OCI-LY7 (cell line): ENCODE data around the gene CCDC27.

Experiments
- CTCF ChIP-seq: fragments of 200-600 bp; sonication (generic); conservative IDR thresholded peaks from 2 replicates; pipeline ENCODE4 v1.5.1; 2014; ENCODE audit warnings: mild to moderate bottlenecking, antibody characterized with exemption, low read length, moderate library complexity, mixed read lengths
- EZH2phosphoT487 ChIP-seq: fragments of 200-600 bp; sonication (generic); IDR thresholded peaks from 2 replicates; pipeline ENCODE4 v1.6.1; 2018; ENCODE audit warnings: low read depth, borderline replicate concordance, mild to moderate bottlenecking, mixed run types, antibody characterized with exemption, low read length, moderate library complexity, mixed read lengths

GRCh38 chr1:3703786-3704371, 48.4 kb upstream of the CCDC27 start:
- TF ChIP-seq CTCF (no peak), EZH2phosphoT487 (no peak)
